ENCODE results near the gene NTRK3. TPM values are rescaled to one million over a fixed set of nuclear protein-coding genes. Genes with fewer than 3 reads are reported as not detected.

The NTRK3 gene
- total RNA-seq, 1 donor from 2014 or later: not detected

DNA sequence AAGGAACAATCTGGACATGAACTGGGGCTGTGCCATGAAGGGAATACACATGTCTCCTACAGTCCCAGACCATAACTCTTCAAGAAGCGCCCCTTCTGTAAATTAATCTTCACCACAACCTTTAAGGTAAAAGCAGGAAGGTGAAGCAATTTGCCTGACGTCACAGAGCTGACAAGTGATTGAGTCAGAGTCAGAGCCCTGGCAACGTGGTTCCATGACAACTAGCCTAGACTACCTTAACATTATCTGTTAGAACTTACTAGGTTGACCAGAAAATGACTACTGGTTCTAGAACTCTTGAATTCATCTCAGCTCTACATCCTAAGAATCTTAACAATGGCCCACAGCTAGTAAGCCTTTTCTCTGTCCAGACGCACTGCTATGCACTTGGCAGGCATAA is 124.6 kb downstream of the NTRK3 start:
- Mint-ChIP-seq H3K27ac (ENCODE audit: unreplicated experiment) (no peak overlapping the region), H3K36me3 (ENCODE audit: unreplicated experiment) (no peaks in the 10 kb centered on the region), H3K9me3 (ENCODE audit: unreplicated experiment) (peaks cover 33% of the 10 kb centered on the region), H3K4me1 (ENCODE audit: unreplicated experiment) (no peaks in the 10 kb centered on the region), H3K27me3 (ENCODE audit: unreplicated experiment) (no peaks in the 10 kb centered on the region), H3K4me3 (ENCODE audit: unreplicated experiment) (no peak overlapping the region)
- TF ChIP-seq, protein P1, sequence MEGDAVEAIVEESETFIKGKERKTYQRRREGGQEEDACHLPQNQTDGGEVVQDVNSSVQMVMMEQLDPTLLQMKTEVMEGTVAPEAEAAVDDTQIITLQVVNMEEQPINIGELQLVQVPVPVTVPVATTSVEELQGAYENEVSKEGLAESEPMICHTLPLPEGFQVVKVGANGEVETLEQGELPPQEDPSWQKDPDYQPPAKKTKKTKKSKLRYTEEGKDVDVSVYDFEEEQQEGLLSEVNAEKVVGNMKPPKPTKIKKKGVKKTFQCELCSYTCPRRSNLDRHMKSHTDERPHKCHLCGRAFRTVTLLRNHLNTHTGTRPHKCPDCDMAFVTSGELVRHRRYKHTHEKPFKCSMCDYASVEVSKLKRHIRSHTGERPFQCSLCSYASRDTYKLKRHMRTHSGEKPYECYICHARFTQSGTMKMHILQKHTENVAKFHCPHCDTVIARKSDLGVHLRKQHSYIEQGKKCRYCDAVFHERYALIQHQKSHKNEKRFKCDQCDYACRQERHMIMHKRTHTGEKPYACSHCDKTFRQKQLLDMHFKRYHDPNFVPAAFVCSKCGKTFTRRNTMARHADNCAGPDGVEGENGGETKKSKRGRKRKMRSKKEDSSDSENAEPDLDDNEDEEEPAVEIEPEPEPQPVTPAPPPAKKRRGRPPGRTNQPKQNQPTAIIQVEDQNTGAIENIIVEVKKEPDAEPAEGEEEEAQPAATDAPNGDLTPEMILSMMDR (IDR thresholded peaks at IDR 0.05): no peak
- DNase-seq (ENCODE audit: extremely low spot score, unreplicated experiment): no peak

DNA sequence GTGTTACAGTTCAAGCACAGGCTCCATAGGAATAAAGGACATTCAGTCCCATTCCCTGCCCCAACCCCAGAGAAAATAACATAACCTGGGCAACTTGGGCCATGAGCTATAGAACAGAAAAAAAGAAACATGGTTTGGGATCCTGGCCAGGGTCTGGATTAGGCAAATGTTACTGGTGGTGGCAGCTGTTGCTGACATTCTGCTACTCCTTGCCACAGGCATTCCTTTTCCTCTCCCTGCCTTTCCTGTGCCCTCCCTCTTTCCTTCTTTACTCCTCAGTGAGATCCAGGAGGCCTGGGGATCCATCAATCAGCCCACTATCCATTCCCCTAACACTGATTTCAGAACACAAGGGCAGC is 129.1 kb downstream of the NTRK3 start:
- Mint-ChIP-seq H3K36me3 (ENCODE audit: unreplicated experiment) (no peaks in the 10 kb centered on the region), H3K4me3 (ENCODE audit: unreplicated experiment) (no peak overlapping the region), H3K4me1 (ENCODE audit: unreplicated experiment) (no peaks in the 10 kb centered on the region), H3K27me3 (ENCODE audit: unreplicated experiment) (no peaks in the 10 kb centered on the region), H3K27ac (ENCODE audit: unreplicated experiment) (no peak overlapping the region), H3K9me3 (ENCODE audit: unreplicated experiment) (peaks cover 30% of the 10 kb centered on the region)
- DNase-seq (ENCODE audit: extremely low spot score, unreplicated experiment): no peak
- TF ChIP-seq, protein P1 (IDR thresholded peaks at IDR 0.05): no peak

DNA sequence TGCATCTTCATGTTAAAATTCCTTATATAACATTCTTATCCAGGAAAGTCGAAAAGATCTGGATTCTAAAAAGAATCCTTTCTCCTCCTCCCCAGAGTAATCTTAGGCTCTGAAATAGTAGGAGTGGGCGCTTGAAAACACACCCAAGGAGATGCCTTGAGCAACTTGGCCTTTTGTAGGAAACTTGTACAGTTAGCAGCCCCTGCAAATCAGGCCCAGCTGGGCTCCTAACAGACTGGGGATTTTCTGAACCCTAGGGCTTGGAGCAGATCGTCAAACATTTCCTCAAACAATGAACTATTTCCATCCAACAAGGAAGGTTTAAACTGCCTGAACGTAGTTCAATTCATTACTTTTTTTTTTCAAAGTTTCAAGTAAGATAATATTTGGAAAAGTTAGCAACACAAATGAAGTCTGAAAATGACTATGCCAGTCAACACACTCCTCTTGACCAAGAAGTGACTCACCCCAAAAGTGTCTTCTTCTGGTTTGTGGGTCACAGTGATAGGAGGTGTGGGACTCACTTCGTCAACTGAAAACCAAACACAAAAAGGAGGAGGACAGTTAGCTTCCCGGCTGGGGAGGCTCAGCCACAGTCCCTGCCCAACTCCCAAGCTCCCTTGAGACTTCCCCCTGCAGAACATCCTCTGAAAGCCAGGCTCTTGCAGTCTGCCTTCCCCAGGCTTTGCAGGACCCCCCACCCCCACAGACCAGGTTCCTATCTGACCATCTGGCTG is 129.7 kb downstream of the NTRK3 start:
- TF ChIP-seq, protein P1 (IDR thresholded peaks at IDR 0.05): no peak
- DNase-seq (ENCODE audit: extremely low spot score, unreplicated experiment): no peak
- no peaks in the 10 kb centered on the region for H3K4me1 Mint-ChIP-seq (ENCODE audit: unreplicated experiment)
- no peaks in the 10 kb centered on the region for H3K36me3 Mint-ChIP-seq (ENCODE audit: unreplicated experiment)
- H3K27me3 Mint-ChIP-seq (ENCODE audit: unreplicated experiment): no peaks in the 10 kb centered on the region
- peaks cover 32% of the 10 kb centered on the region for H3K9me3 Mint-ChIP-seq (ENCODE audit: unreplicated experiment)
- H3K27ac Mint-ChIP-seq (ENCODE audit: unreplicated experiment): no peak overlapping the region
- no peak overlapping the region for H3K4me3 Mint-ChIP-seq (ENCODE audit: unreplicated experiment)

DNA sequence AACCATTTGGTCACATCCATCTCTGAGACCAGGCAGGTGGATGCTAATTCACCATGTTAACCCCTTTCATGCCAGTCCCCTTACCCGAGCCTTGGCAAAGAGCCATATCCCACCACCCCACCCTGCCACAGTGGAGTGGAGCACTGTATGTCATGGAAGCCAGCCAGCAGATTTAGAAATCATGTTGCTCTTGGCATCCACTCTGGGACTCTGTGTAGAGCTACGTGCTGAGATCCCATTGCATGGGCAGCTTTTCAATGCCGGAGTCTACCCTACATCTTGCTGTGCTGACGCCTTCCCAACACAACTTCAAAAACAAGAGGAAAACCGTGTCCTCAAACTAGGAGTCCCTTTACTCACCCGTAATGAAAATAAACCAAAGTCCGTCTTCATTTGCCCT is 131.0 kb downstream of the NTRK3 start:
- no peaks in the 10 kb centered on the region for H3K4me1 Mint-ChIP-seq (ENCODE audit: unreplicated experiment)
- no peak overlapping the region for H3K4me3 Mint-ChIP-seq (ENCODE audit: unreplicated experiment)
- DNase-seq (ENCODE audit: extremely low spot score, unreplicated experiment): no peak
- H3K27ac Mint-ChIP-seq (ENCODE audit: unreplicated experiment): no peak overlapping the region
- TF ChIP-seq, protein P1 (IDR thresholded peaks at IDR 0.05): no peak
- peaks cover 32% of the 10 kb centered on the region for H3K9me3 Mint-ChIP-seq (ENCODE audit: unreplicated experiment)
- no peaks in the 10 kb centered on the region for H3K36me3 Mint-ChIP-seq (ENCODE audit: unreplicated experiment)
- no peaks in the 10 kb centered on the region for H3K27me3 Mint-ChIP-seq (ENCODE audit: unreplicated experiment)

DNA sequence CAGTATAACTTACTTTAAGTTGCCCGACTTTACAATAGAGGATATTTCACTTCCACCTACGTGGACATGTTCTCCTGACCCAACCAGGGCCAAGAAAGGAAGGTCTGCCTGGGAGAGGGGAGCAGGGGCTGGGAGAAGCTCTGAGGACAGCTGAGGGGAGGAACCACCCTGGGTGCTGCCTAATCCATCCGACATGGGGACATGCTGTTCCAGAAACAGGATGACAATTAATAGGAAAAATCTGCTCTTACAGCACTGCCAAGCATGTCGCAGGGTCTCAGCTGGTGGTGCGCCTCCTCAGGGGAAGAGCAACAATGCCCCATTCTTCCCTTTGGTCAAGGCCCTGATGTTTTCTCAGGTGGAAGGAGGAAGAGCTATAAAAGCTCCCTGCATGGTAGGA is 132.3 kb downstream of the NTRK3 start:
- Mint-ChIP-seq H3K27me3 (ENCODE audit: unreplicated experiment) (no peaks in the 10 kb centered on the region), H3K36me3 (ENCODE audit: unreplicated experiment) (no peaks in the 10 kb centered on the region), H3K4me3 (ENCODE audit: unreplicated experiment) (no peak overlapping the region), H3K9me3 (ENCODE audit: unreplicated experiment) (peaks cover 28% of the 10 kb centered on the region), H3K27ac (ENCODE audit: unreplicated experiment) (no peak overlapping the region), H3K4me1 (ENCODE audit: unreplicated experiment) (no peaks in the 10 kb centered on the region)
- DNase-seq (ENCODE audit: extremely low spot score, unreplicated experiment): no peak
- TF ChIP-seq, protein P1 (IDR thresholded peaks at IDR 0.05): no peak

All from osteocyte (in vitro differentiated cells).